Heart right ventricle (tissue), 16 donors: ENCODE results near the gene CCDC97. TPM values are rescaled to one million over a fixed set of nuclear protein-coding genes. Genes with fewer than 3 reads are reported as not detected.

Experiments used
- ATAC-seq, 8 donors: fragments of 200-7000 bp; cut with Tn5 transposase; one replicate each; pipeline ENCODE4 v1.9.1; 2020; ENCODE audit warnings: mild to moderate bottlenecking in 8 of 8, moderate library complexity in 8 of 8, moderate number of reproducible peaks in 1 of 8
- DNase-seq, 2 donors: peaks; one replicate each; pipeline ENCODE4 v3.0.0-alpha.2; 2020
- H3K27ac ChIP-seq, 10 donors: fragments of 200-600 bp; sonication (generic) in 2 of 10; one replicate each; pipeline versions ENCODE4 v1.5.0 to v1.8.0; 2020 to 2022; ENCODE audit warnings: mild to moderate bottlenecking in 3 of 10
- H3K27me3 ChIP-seq, 7 donors: fragments of 200-600 bp; one replicate each; pipeline ENCODE4 v1.8.0; 2021 to 2022; ENCODE audit warnings: mild to moderate bottlenecking in 2 of 7
- H3K36me3 ChIP-seq, 9 donors: fragments of 200-600 bp; sonication (generic) in 1 of 9; one replicate each; pipeline versions ENCODE4 v1.5.0 to v1.8.0; 2020 to 2022; ENCODE audit warnings: mild to moderate bottlenecking in 2 of 9
- H3K4me1 ChIP-seq, 9 donors: fragments of 200-600 bp; sonication (generic) in 1 of 9; one replicate each; pipeline versions ENCODE4 v1.5.0 to v1.8.0; 2020 to 2022; ENCODE audit warnings: mild to moderate bottlenecking in 4 of 9
- H3K4me3 ChIP-seq, 10 donors: fragments of 200-600 bp; sonication (generic) in 2 of 10; one replicate each; pipeline versions ENCODE4 v1.5.0 to v1.8.0; 2020 to 2022; ENCODE audit warnings: mild to moderate bottlenecking in 7 of 10, moderate library complexity in 2 of 10
- H3K9me3 ChIP-seq, 11 donors: fragments of 200-600 bp in 10 of 11; sonication (generic) in 2 of 11; one replicate each; pipeline versions ENCODE4 v1.5.0 to v1.8.0; 2013 to 2022; ENCODE audit warnings: mild to moderate bottlenecking in 2 of 11, control low read depth in 1 of 11, moderate library complexity in 1 of 11
- WGBS, 2 donors: extraction: QIAGEN DNeasy Blood & Tissue Kit; methylation state at CpG; one replicate each; pipeline ENCODE4 v1.1.7; 2013; ENCODE audit warnings: inconsistent platforms in 1 of 2; 5-methylcytosine and 5-hydroxymethylcytosine counted together
- intact Hi-C, 10 donors: fragments of 100-400 bp; cut with DNase I; formaldehyde crosslinking; loops; one replicate each; pipeline versions ENCODE4 v1.11.1 to v1.14.2; 2022
- long read RNA-seq, 3 donors: library from polyadenylated mRNA; unstranded; transcript quantifications; one replicate each; pipeline ENCODE4 v2.0.0, GENCODE V29; 2020 to 2021
- polyA plus RNA-seq, 2 donors: library from polyadenylated mRNA; stranded (reverse); fragments of 200-250 nt; gene quantifications; one replicate each; pipeline ENCODE4 v1.2.3, GENCODE V29; 2013
- total RNA-seq, 10 donors: library from RNA; stranded (reverse); fragmentation: NEBNext Ultra II Directional in 3 of 10; extraction: Animal tissue kit (Norgen Biotek cat#: 25700) in 3 of 10; gene quantifications; one replicate each; pipeline versions ENCODE4 v1.2.1 to v1.2.4, GENCODE V29; 2021 to 2023
- TF ChIP-seq, protein P1 (sequence below), 9 donors: fragments of 200-600 bp; sonication (generic) in 2 of 9; IDR thresholded peaks; one replicate each; pipeline versions ENCODE4 v1.5.0 to v1.8.0; 2021 to 2022; ENCODE audit warnings: antibody characterized with exemption in 9 of 9, mild to moderate bottlenecking in 5 of 9, moderate library complexity in 1 of 9
- donor health status: Arrhythmogenic right ventricular cardiomyopathy.
- donor health status: ischemic (EF 13 %, LVEDD 7.1; RV severe dilation, severe dysfunction).
- donor health status: healthy with polysubstance abuse.
- donor health status: DM: no; HTN: yes; CAD: no.
- donor health status: DM: no; HTN: no; CAD: no.
- donor health status: ischemic (EF 25% LVEDD 6.9; RV normal size, moderate dysfunction).
- donor health status: ischemic (EF 25% LVEDD 5.7; RV mildly dilated, moderate dysfunction).
- donor health status: healthy.
- donor health status: DM: yes; HTN: yes; CAD: no.
- donor health status: Ischemic cardiomyopathy.
- donor health status: ischemic (EF 35%, LVEDD 5.7; RV mildly dilated, moderate dysfunction).
- donor health status: nonischemic (EF 11% LVEDD 7.7; RV severe dilation, severe dysfunction).
- donor health status: DM: yes; HTN: yes; CAD: no.
- donor health status: PGD.
- donor health status: ischemic (EF 29% LVEDD 5.4; RV normal size, mild dysfunction).
- donor health status: nonischemic (EF 23%, LVEDD 6.1; RV moderate dilation, normal function).

Gene CCDC97
- total RNA-seq: 10 to 100 TPM; 12.6 to 19.2 (median 16.4) TPM
- 10 to 100 TPM; 11.3 to 11.5 TPM for polyA plus RNA-seq
- long read RNA-seq, donor 1, partial matches to known transcripts: 3 of 15 reads
- long read RNA-seq, donor 1, other reads (novel, unspliced or antisense): 10 of 15 reads
- long read RNA-seq, donor 2, partial matches to known transcripts: 1 of 17 reads
- long read RNA-seq, donor 2, other reads (novel, unspliced or antisense): 13 of 17 reads
- long read RNA-seq, donor 3, partial matches to known transcripts: 3 of 35 reads
- long read RNA-seq, donor 3, other reads (novel, unspliced or antisense): 31 of 35 reads

DNA sequence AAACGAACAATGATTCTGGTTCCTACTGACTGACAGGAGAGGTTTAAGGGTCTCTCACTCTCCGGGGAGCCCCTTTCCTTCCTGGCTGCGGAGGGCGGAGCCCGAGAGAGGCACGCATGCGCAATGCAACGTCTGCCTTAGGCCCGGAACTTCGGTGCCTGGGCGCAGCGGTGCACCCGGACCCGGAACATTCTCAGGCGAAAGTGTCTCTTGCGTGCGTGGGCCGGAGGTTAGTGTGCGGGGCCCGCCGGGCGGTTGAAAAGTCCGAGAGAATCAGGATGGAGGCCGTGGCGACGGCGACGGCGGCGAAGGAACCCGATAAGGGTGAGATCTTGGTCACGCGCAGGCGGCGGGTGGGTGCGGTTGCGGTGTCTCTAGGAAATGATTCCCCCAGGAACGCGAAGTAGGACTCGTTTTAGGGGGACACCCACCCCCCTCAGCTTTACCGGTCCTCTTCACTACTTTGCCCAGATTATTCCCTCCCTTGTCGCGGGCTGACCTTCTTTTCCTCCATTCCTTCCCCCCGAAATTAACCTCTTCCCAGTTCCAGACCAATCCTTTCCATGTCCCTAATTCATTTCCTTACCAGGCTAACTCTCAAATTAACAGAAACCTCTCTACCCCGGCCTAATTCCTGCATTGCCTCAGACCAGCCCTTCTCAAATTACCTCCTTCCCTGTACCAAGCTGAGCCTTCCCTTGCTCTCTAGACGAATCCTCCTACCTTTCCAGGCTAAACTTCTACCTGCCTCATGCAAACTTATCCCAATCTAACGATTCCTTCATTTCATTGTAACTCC lies at the start of gene CCDC97:
CCDC97 (plus strand) TSS at position 140 of the 799 bp plus-strand sequence; CDS start at position 279, 139 bp downstream.
- Histone ChIP-seq H3K27ac (peak within 1 kb of the TSS; percentile 89 to 99 (median 94)), H3K4me3 (peak within 1 kb of the TSS; percentile 15 to 84 (median 70)), H3K9me3 (no peaks in the 10 kb centered on the region), H3K36me3 (peaks cover 0 to 65% (median 42%) of the 10 kb centered on the region in 9 donors), H3K27me3 (no peaks in the 10 kb centered on the region), H3K4me1 (peaks cover 6 to 64% (median 39%) of the 10 kb centered on the region in 9 donors)
- 0% methylated on average over 47 of the region's 47 CpGs for WGBS, 2 donors
- ATAC-seq (peak; percentile 82 to 93 (median 87)), DNase-seq (peak; percentile 88 to 89)
- TF ChIP-seq, protein P1, sequence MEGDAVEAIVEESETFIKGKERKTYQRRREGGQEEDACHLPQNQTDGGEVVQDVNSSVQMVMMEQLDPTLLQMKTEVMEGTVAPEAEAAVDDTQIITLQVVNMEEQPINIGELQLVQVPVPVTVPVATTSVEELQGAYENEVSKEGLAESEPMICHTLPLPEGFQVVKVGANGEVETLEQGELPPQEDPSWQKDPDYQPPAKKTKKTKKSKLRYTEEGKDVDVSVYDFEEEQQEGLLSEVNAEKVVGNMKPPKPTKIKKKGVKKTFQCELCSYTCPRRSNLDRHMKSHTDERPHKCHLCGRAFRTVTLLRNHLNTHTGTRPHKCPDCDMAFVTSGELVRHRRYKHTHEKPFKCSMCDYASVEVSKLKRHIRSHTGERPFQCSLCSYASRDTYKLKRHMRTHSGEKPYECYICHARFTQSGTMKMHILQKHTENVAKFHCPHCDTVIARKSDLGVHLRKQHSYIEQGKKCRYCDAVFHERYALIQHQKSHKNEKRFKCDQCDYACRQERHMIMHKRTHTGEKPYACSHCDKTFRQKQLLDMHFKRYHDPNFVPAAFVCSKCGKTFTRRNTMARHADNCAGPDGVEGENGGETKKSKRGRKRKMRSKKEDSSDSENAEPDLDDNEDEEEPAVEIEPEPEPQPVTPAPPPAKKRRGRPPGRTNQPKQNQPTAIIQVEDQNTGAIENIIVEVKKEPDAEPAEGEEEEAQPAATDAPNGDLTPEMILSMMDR (IDR thresholded peaks at IDR 0.05): peak in 2 of 9 donors; percentile 8 to 14
- intact Hi-C loops: loop anchor here in 6 of 10 donors (2.0 to 5.0 kb wide), 5 partner anchors 42 to 127 kb away; partner anchors contain the start of genes TGFB1 (in 6 of the 6), B3GNT8 (in 1 of the 6) and DMAC2 (in 1 of the 6)

- Histone ChIP-seq H3K9me3 (no peaks in the 10 kb centered on the region), H3K36me3 (peaks cover 0 to 34% (median 8%) of the 10 kb centered on the region in 9 donors), H3K27ac (peak overlapping the region; percentile 88 to 99 (median 96)), H3K4me3 (peak overlapping the region; percentile 44 to 81 (median 64)), H3K27me3 (no peaks in the 10 kb centered on the region), H3K4me1 (peaks cover 6 to 25% (median 14%) of the 10 kb centered on the region in 9 donors)
- ATAC-seq (no peak), DNase-seq (peak in 1 of 2 donors; percentile 14)
- whole genome bisulfite sequencing, 2 donors: 58 to 60% methylated on average over 10 of the region's 10 CpGs
- TF ChIP-seq, protein P1 (IDR thresholded peaks at IDR 0.05): no peak
- intact Hi-C loops: loop anchor here in 7 of 10 donors (1.0 to 10.0 kb wide), 9 partner anchors 34 to 597 kb away; partner anchors contain the start of genes B9D2 (in 1 of the 7) and TGFB1 (in 1 of the 7)
Measured at GRCh38 chr19:41261474-41262190, 48.3 kb upstream of the CCDC97 start.

DNA sequence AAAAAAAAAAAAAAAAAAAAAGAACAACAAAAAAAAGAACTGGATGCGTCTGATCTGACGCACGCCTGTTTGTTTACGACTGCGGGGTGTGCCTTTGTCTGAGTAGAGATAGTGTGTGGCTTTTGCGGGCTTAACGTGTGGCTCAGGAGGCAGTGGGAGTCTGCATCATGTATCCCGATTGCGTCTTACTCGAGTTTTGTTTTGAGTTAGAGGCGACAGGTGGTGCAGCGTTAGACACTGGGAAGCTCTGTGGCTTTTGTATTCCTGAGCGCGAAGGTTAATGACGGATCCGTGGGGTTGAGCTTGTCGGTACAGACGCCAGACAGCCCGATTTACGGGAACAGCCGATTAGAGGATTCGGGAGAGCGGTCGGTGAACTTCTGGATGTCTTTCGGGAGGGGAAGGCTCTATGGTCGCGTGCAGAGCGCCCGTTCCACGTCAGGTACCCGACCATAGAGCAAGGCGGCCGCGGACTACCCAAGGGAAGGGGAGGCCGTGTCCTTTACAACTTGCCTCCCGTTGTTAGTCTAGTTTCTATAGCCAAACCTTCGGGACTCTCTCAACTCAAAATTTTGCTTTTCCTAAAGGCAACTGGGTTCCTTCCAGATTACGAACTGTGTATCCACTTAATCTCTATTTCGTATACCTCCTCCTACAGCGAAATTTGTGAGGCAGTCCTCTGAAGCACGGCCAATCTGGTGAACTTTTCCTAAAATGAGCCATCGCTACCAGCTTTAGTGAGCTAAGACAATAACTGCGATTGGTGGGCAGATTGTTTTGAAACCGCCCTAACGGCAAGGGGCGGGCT lies 46.7 kb upstream of the CCDC97 start:
- 0% methylated on average over 46 of the region's 46 CpGs for WGBS, 2 donors
- peak; percentile 63 to 70 for DNase-seq
- ATAC-seq: peak in 6 of 8 donors; percentile 14 to 43 (median 28)
- H3K9me3 ChIP-seq: no peaks in the 10 kb centered on the region
- H3K36me3 ChIP-seq: peaks cover 0 to 29% (median 7%) of the 10 kb centered on the region in 9 donors
- TF ChIP-seq, protein P1 (IDR thresholded peaks at IDR 0.05): no peak
- H3K27ac ChIP-seq: peak overlapping the region; percentile 88 to 99 (median 96)
- H3K4me1 ChIP-seq: peaks cover 15 to 38% (median 25%) of the 10 kb centered on the region in 9 donors
- H3K27me3 ChIP-seq: no peaks in the 10 kb centered on the region
- peak overlapping the region; percentile 44 to 81 (median 64) for H3K4me3 ChIP-seq
- intact Hi-C loops: loop anchor here in 6 of 10 donors (1.0 to 10.0 kb wide), 8 partner anchors 36 to 598 kb away; partner anchors contain the start of genes B9D2 (in 1 of the 6) and TGFB1 (in 1 of the 6)
